Prostate gland (tissue), 2 donors: ENCODE measurements around the gene WWP2. TPM values are rescaled to one million over a fixed set of nuclear protein-coding genes. Genes with fewer than 3 reads are reported as not detected.
"Not testable (repeated sequence)": the region's sequence is repeated elsewhere in the genome, so short reads cannot be mapped to it uniquely, and the experiment has no call there.

ENCODE experiments used
- DNase-seq: peaks from one replicate; pipeline ENCODE4 v3.0.0-alpha.2; 2019; ENCODE audit warnings: low spot score
- H3K27ac ChIP-seq, 2 donors: fragments of 200-600 bp; sonication (generic); 2 replicates each; pipeline ENCODE4 v1.5.1; 2017 to 2019
- H3K27me3 ChIP-seq: fragments of 200-600 bp; sonication (generic); replicated peaks from 2 replicates; pipeline ENCODE4 v1.5.1; 2019; ENCODE audit not compliant: insufficient read depth
- H3K36me3 ChIP-seq, 2 donors: fragments of 200-600 bp; sonication (generic); 1 replicate in 1 of 2; 2 replicates in 1 of 2; pipeline versions ENCODE4 v1.5.1 to v1.8.1; 2017 to 2019
- H3K4me1 ChIP-seq: fragments of 200-600 bp; sonication (generic); replicated peaks from 2 replicates; pipeline ENCODE4 v1.5.1; 2019
- H3K4me3 ChIP-seq, 2 donors: fragments of 200-600 bp; sonication (generic); 2 replicates each; pipeline ENCODE4 v1.5.1; 2017 to 2019
- H3K9me3 ChIP-seq: fragments of 200-600 bp; sonication (generic); 2 replicates; pipeline ENCODE4 v1.5.1; 2017
- POLR2A ChIP-seq: fragments of 450-650 bp; IDR thresholded peaks from one replicate; pipeline ENCODE4 v1.6.1; 2016; ENCODE audit warnings: antibody characterized with exemption, mild to moderate bottlenecking
- POLR2AphosphoS5 ChIP-seq: sonication (generic); formaldehyde crosslinking; IDR thresholded peaks from one replicate; pipeline ENCODE4 v1.6.1; 2017; ENCODE audit warnings: antibody characterized with exemption
- WGBS: methylation state at CpG from one replicate; pipeline ENCODE4 v1.1.5; 2018; 5-methylcytosine and 5-hydroxymethylcytosine counted together
- intact Hi-C: fragments of 100-400 bp; cut with DNase I; formaldehyde crosslinking; loops from one replicate; pipeline ENCODE4 v1.14.2; 2022
- total RNA-seq, 2 donors: library from RNA; depleted of rRNA; stranded (reverse); fragments of >200 nt; gene quantifications; one replicate each; pipeline ENCODE4 v1.1.0, GENCODE V29; 2016
- TF ChIP-seq, protein P1 (sequence below), 4 experiments: fragments of 200-600 bp in 2 of 4; fragments of 450-650 bp in 2 of 4; sonication (generic) in 2 of 4; IDR thresholded peaks; 1 replicate in 3 of 4; 2 replicates in 1 of 4; pipeline ENCODE4 v1.5.1; 2016 to 2019; ENCODE audit warnings: antibody characterized with exemption in 4 of 4, mild to moderate bottlenecking in 2 of 4, moderate library complexity in 2 of 4

The WWP2 gene
- total RNA-seq, 2 donors from 2014 or later, result 30.9 to 66.3 TPM

DNA sequence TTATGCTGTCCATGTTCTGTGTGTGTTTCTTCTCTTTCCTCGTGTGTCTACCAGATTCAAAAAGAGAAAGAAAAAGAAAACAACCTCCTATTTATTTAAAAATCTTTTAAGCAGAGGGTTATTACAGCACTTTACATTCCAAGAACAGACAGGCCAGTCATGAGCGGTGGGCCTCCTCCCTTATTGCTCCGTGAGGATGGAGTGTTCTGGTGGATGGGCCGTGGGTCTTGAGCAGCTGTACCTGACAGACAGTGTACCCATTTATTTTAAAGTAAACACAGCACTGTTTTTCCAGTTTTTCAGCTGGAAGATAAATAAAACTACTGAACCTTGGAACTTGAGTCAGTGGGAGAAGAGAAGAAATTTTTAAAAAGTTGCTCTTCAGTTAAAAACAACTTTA lies 52.4 kb downstream of the WWP2 start:
- H3K27me3 ChIP-seq, result no peaks in the 10 kb centered on the region
- TF ChIP-seq, protein P1, sequence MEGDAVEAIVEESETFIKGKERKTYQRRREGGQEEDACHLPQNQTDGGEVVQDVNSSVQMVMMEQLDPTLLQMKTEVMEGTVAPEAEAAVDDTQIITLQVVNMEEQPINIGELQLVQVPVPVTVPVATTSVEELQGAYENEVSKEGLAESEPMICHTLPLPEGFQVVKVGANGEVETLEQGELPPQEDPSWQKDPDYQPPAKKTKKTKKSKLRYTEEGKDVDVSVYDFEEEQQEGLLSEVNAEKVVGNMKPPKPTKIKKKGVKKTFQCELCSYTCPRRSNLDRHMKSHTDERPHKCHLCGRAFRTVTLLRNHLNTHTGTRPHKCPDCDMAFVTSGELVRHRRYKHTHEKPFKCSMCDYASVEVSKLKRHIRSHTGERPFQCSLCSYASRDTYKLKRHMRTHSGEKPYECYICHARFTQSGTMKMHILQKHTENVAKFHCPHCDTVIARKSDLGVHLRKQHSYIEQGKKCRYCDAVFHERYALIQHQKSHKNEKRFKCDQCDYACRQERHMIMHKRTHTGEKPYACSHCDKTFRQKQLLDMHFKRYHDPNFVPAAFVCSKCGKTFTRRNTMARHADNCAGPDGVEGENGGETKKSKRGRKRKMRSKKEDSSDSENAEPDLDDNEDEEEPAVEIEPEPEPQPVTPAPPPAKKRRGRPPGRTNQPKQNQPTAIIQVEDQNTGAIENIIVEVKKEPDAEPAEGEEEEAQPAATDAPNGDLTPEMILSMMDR (IDR thresholded peaks at IDR 0.05), result no peak
- TF ChIP-seq POLR2AphosphoS5 (no peak), POLR2A (no peak)
- H3K27ac ChIP-seq, result peak overlapping the region; percentile 20 to 33
- H3K36me3 ChIP-seq, result no peaks in the 10 kb centered on the region
- H3K4me1 ChIP-seq, result no peaks in the 10 kb centered on the region
- intact Hi-C loops, result no loop called here
- H3K4me3 ChIP-seq, result no peak overlapping the region
- H3K9me3 ChIP-seq, result no peaks in the 10 kb centered on the region
- no peak for DNase-seq
- 48% methylated on average over 4 of the region's 4 CpGs for WGBS

DNA sequence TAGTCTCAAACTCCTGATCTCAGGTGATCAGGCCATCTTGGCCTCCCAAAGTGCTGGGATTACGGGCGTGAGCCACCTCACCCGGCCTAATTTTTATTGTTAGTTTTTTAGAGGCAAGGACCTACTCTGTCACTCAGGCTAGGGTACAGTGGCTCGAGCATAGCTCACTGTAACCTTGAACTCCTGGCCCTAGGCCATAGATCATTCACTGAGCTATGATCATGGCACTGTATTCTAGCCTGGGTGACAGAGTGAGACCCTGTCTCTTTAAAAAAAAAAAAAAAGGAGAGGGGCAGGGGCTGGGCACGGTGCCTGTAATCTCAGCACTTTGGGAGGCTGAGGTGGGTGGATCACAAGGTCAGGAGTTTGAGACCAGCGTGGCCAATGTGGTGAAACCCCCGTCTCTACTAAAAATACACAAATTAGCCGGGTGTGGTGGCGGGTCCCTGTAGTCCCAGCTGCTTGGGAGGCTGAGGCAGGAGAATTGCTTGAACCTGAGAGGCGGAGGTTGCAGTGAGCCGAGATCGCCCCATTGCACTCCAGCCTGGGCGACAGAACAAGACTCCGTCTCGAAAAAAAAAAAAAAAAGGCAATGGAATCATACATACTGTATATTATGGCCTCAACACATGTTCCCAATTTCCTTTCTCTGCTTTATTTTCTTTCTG lies 53.2 kb downstream of the WWP2 start:
- DNase-seq, H3K36me3 ChIP-seq, H3K27ac ChIP-seq, H3K27me3 ChIP-seq, H3K4me3 ChIP-seq, intact Hi-C loops, H3K9me3 ChIP-seq, H3K4me1 ChIP-seq: not testable (repeated sequence)
- WGBS, result 89% methylated on average over 15 of the region's 15 CpGs

DNA sequence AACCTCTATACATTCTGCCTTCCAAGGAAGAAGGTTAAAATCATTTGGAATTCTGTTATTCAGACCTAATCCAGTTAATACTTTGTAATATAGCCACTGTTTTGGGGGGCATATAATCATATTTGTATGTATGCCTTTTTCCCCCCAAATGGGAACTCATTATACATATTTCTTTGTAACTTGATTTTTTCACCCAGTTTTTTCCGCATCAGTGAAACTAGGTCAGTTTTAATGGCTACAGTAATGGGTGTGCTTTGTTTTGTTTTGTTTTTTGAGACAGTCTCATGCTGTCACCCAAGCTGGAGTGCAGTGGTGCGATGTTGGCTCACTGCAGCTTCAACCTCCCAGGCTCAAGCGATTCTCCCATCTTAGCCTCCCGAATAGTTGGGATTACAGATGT lies 54.9 kb downstream of the WWP2 start:
- intact Hi-C loops, result no loop called here
- Histone ChIP-seq H3K36me3 (no peaks in the 10 kb centered on the region), H3K27ac (no peak overlapping the region), H3K4me1 (peaks cover 6% of the 10 kb centered on the region), H3K4me3 (no peak overlapping the region), H3K9me3 (no peaks in the 10 kb centered on the region), H3K27me3 (no peaks in the 10 kb centered on the region)
- TF ChIP-seq, protein P1 (IDR thresholded peaks at IDR 0.05), result no peak
- TF ChIP-seq POLR2A, result no peak
- no peak for TF ChIP-seq POLR2AphosphoS5
- 95% methylated on average over 4 of the region's 4 CpGs for WGBS
- no peak for DNase-seq

DNA sequence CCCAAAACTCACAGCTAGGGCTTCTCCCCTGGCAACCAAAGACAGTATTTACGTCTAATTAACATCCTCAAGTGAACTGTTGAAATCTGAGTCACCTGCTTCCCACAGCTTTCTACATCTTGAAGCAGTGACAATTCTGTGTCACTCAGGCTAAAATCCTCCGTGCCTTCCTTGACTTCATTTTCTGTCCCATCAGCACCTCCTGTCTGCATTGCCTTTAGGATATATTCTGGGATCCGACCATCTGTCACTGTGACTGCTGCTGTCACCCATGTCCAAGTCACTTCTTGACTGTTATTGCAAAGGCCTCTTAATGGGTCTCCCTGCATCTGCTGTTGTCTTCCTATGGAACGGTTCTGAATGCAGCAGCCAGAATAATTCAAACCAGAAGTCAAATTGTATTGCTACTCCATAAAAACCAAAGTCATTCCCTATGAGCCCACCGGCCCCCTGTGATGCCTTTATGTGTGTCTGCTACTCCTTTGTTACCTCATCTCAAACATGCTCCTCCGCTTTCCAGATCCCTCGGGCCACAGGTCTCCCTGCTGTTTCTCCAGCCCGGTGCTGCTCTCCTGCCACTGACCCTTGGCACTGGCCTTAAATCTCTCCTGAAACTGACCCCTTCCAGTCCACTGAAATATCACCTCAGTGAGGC lies 56.9 kb downstream of the WWP2 start:
- intact Hi-C loops, result no loop called here
- Histone ChIP-seq H3K4me1 (peaks cover 6% of the 10 kb centered on the region), H3K36me3 (no peaks in the 10 kb centered on the region), H3K27ac (no peak overlapping the region), H3K9me3 (no peaks in the 10 kb centered on the region), H3K27me3 (no peaks in the 10 kb centered on the region), H3K4me3 (no peak overlapping the region)
- WGBS, result 86% methylated on average over 8 of the region's 8 CpGs
- DNase-seq, result no peak
- TF ChIP-seq, protein P1 (IDR thresholded peaks at IDR 0.05), result no peak
- TF ChIP-seq POLR2AphosphoS5 (no peak), POLR2A (no peak)

DNA sequence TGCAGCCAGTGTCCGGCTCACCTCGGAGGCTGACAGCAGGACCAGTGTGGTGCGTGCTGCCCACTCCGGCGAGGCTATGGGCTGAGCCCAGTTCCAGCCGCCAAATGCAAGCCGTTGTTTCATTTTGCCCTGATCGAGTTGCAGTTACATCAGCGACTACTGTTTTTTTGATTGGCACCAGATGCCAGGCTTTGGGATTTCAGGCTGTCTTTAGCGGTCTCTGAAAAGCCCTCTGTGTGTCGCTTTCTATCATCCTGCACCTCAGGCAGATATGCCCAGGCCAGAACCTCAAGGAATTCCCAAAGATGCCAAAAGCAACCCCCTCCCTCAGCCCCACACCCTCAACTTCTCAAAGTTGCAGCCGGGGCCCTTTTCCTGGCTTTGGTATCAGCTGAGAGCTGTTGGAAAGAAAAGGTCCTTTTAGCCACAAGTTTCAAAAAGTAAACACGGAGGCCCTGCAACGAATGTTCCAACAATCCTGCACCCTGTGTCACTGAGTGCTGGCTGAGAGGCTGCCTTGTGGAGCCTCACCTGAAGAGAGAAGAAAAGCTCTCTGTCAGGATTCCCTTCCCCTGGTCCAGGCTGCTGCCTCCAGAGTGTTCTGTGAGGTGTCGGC lies 58.9 kb downstream of the WWP2 start:
- peaks cover 6% of the 10 kb centered on the region for H3K4me1 ChIP-seq
- WGBS, result 39% methylated on average over 15 of the region's 15 CpGs
- H3K4me3 ChIP-seq, result no peak overlapping the region
- peak; percentile 31 for DNase-seq
- H3K36me3 ChIP-seq, result no peaks in the 10 kb centered on the region
- intact Hi-C loops, result no loop called here
- TF ChIP-seq, protein P1 (IDR thresholded peaks at IDR 0.05), result no peak
- TF ChIP-seq POLR2A (no peak), POLR2AphosphoS5 (no peak)
- H3K27me3 ChIP-seq, result no peaks in the 10 kb centered on the region
- peak overlapping the region; percentile 17 to 27 for H3K27ac ChIP-seq
- H3K9me3 ChIP-seq, result no peaks in the 10 kb centered on the region
